Measurements from ENCODE around the gene STARD10.

STARD10 gene

GRCh38 chr11:72772059-72772458, 21.8 kb downstream of the STARD10 start:
- no peak overlapping the region for H3K27ac ChIP-seq
- no peak overlapping the region for H3K4me3 ChIP-seq

- Histone ChIP-seq H3K4me3 (no peak overlapping the region), H3K27ac (no peak overlapping the region)
Measured at GRCh38 chr11:72771507-72771906, 22.3 kb downstream of the STARD10 start.

- Histone ChIP-seq H3K27ac (no peak overlapping the region), H3K4me3 (no peak overlapping the region)
Measured at GRCh38 chr11:72770799-72771198, 23.0 kb downstream of the STARD10 start.

- Histone ChIP-seq H3K27ac (no peak overlapping the region), H3K4me3 (no peak overlapping the region)
Measured at GRCh38 chr11:72769680-72770079, 24.2 kb downstream of the STARD10 start.

- no peak overlapping the region for H3K27ac ChIP-seq
- H3K4me3 ChIP-seq, result no peak overlapping the region
Measured at GRCh38 chr11:72768581-72768980, 25.3 kb downstream of the STARD10 start.

GRCh38 chr11:72767203-72768062, 26.4 kb downstream of the STARD10 start:
- no peak overlapping the region for H3K27ac ChIP-seq
- H3K4me3 ChIP-seq, result no peak overlapping the region

GRCh38 chr11:72766152-72766902, 27.5 kb downstream of the STARD10 start:
- no peak overlapping the region for H3K4me3 ChIP-seq
- no peak overlapping the region for H3K27ac ChIP-seq

- H3K27ac ChIP-seq, result no peak overlapping the region
- no peak overlapping the region for H3K4me3 ChIP-seq
Measured at GRCh38 chr11:72764503-72764902, 29.3 kb downstream of the STARD10 start.

- Histone ChIP-seq H3K4me3 (no peak overlapping the region), H3K27ac (peak overlapping the region in 1 of 21 experiments; percentile 5)
Measured at GRCh38 chr11:72763823-72764222, 30.0 kb downstream of the STARD10 start.

- Histone ChIP-seq H3K27ac (no peak overlapping the region), H3K4me3 (no peak overlapping the region)
Measured at GRCh38 chr11:72762641-72763304, 31.1 kb downstream of the STARD10 start.

- Histone ChIP-seq H3K4me3 (no peak overlapping the region), H3K27ac (no peak overlapping the region)
Measured at GRCh38 chr11:72760539-72761405, 33.1 kb downstream of the STARD10 start.

- H3K27ac ChIP-seq, result peak overlapping the region in 1 of 21 experiments; percentile 30
- H3K4me3 ChIP-seq, result no peak overlapping the region
Measured at GRCh38 chr11:72759468-72759985, 34.3 kb downstream of the STARD10 start.

- peak overlapping the region in 2 of 21 experiments; percentile 10 to 34 for H3K27ac ChIP-seq
- no peak overlapping the region for H3K4me3 ChIP-seq
Measured at GRCh38 chr11:72758690-72759389, 35.0 kb downstream of the STARD10 start.

- Histone ChIP-seq H3K27ac (peak overlapping the region in 2 of 21 experiments; percentile 10 to 34), H3K4me3 (no peak overlapping the region)
Measured at GRCh38 chr11:72758304-72758689, 35.5 kb downstream of the STARD10 start.

- H3K4me3 ChIP-seq, result no peak overlapping the region
- H3K27ac ChIP-seq, result peak overlapping the region in 1 of 21 experiments; percentile 11
Measured at GRCh38 chr11:72755713-72756285, 38.0 kb downstream of the STARD10 start.

- Histone ChIP-seq H3K4me3 (no peak overlapping the region), H3K27ac (no peak overlapping the region)
Measured at GRCh38 chr11:72754544-72755155, 39.2 kb downstream of the STARD10 start.

- Histone ChIP-seq H3K27ac (peak overlapping the region in 1 of 21 experiments; percentile 67), H3K4me3 (no peak overlapping the region)
Measured at GRCh38 chr11:72754149-72754543, 39.7 kb downstream of the STARD10 start.

Data from skin epidermis (tissue), 12 donors.